Choroid plexus epithelial cell (primary cell): ENCODE results near the gene GTPBP2.

ENCODE experiments used
- DNase-seq: peaks from one replicate; pipeline ENCODE4 v3.0.0-alpha.2; 2010; ENCODE audit warnings: low read depth
- H3K4me3 ChIP-seq: 2 replicates; pipeline ENCODE4 v1.5.1; 2011; ENCODE audit warnings: low read depth, mild to moderate bottlenecking, control low read depth, low read length, moderate library complexity
- CTCF ChIP-seq: conservative IDR thresholded peaks from 2 replicates; pipeline ENCODE4 v1.5.1; 2011; ENCODE audit warnings: low read depth, mild to moderate bottlenecking, control low read depth, inconsistent platforms, low read length, moderate library complexity

Gene GTPBP2

GRCh38 chr6:43629104-43629504, at the start of gene GTPBP2:
Gene GTPBP2, minus strand, starts transcription at chr6:43629264. Its CDS starts 102 bp downstream, at chr6:43629162.
- DNase-seq, result peak; percentile 100
- peak within 1 kb of the TSS; percentile 93 for H3K4me3 ChIP-seq
- no peak for TF ChIP-seq CTCF

- no peak for DNase-seq
- no peak overlapping the region for H3K4me3 ChIP-seq
- no peak for TF ChIP-seq CTCF
Observed at GRCh38 chr6:43678341-43678740, 49.3 kb upstream of the GTPBP2 start.

- H3K4me3 ChIP-seq, result no peak overlapping the region
- DNase-seq, result no peak
- TF ChIP-seq CTCF, result no peak
Observed at GRCh38 chr6:43677759-43678158, 48.7 kb upstream of the GTPBP2 start.

GRCh38 chr6:43676962-43677606, 48.0 kb upstream of the GTPBP2 start:
- no peak overlapping the region for H3K4me3 ChIP-seq
- no peak for TF ChIP-seq CTCF
- no peak for DNase-seq

- DNase-seq, result no peak
- no peak overlapping the region for H3K4me3 ChIP-seq
- TF ChIP-seq CTCF, result no peak
Observed at GRCh38 chr6:43674921-43675320, 45.9 kb upstream of the GTPBP2 start.

- no peak for TF ChIP-seq CTCF
- H3K4me3 ChIP-seq, result no peak overlapping the region
- DNase-seq, result no peak
Observed at GRCh38 chr6:43674291-43674690, 45.2 kb upstream of the GTPBP2 start.

GRCh38 chr6:43673444-43674084, 44.5 kb upstream of the GTPBP2 start:
- DNase-seq, result no peak
- H3K4me3 ChIP-seq, result no peak overlapping the region
- TF ChIP-seq CTCF, result no peak
